Mucosa of rectum (tissue), 2 donors: ENCODE results near the gene RHEX.

ENCODE experiments used
- H3K27ac ChIP-seq, 2 donors: one replicate each; pipeline ENCODE4 v1.7.0; 2013; ENCODE audit warnings: inconsistent platforms in 2 of 2, low read depth in 2 of 2, low read length in 2 of 2
- H3K27me3 ChIP-seq, 2 donors: one replicate each; pipeline ENCODE4 v1.7.0; 2013; ENCODE audit warnings: low read length in 2 of 2; ENCODE audit not compliant: control insufficient read depth in 2 of 2, insufficient read depth in 2 of 2
- H3K36me3 ChIP-seq, 2 donors: one replicate each; pipeline ENCODE4 v1.7.0; 2013; ENCODE audit warnings: low read length in 2 of 2; ENCODE audit not compliant: control insufficient read depth in 2 of 2, insufficient read depth in 2 of 2
- H3K4me1 ChIP-seq, 2 donors: one replicate each; pipeline ENCODE4 v1.7.0; 2013; ENCODE audit warnings: low read length in 2 of 2, mild to moderate bottlenecking in 1 of 2; ENCODE audit not compliant: control insufficient read depth in 2 of 2, insufficient read depth in 2 of 2
- H3K4me3 ChIP-seq, 2 donors: one replicate each; pipeline ENCODE4 v1.7.0; 2013; ENCODE audit warnings: low read length in 2 of 2
- H3K9ac ChIP-seq, 2 donors: one replicate each; pipeline ENCODE4 v1.7.0; 2013; ENCODE audit warnings: low read length in 2 of 2, low read depth in 1 of 2, mild to moderate bottlenecking in 1 of 2
- H3K9me3 ChIP-seq, 2 donors: one replicate each; pipeline ENCODE4 v1.7.0; 2013; ENCODE audit warnings: low read length in 2 of 2; ENCODE audit not compliant: control insufficient read depth in 2 of 2
- donor health status: healthy.
- donor health status: Normal muscosa, but diverticular disease.

RHEX gene

DNA sequence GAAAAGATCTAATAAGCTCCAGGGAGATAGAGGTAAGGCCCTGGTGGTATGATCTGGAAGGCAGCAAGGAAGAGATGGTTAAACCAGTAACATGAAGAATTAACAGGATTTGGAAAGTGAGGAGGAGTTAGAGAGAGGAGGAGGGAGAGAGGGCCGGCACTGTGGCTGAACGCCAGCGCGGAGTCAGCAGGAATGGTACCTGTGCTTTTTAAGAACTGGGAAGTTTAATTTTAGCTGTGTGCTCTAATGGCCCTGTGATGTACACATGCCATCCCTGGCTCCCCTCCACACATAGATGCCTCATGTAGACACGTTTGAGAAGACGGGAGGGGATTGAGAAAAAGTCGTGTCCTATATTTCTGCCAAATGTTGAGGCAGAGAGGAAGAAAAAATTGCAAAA, 78.1 kb downstream of the RHEX start:
- Histone ChIP-seq H3K4me3 (no peak overlapping the region), H3K9ac (no peak overlapping the region), H3K27ac (no peak overlapping the region), H3K36me3 (no peaks in the 10 kb centered on the region), H3K9me3 (no peaks in the 10 kb centered on the region), H3K4me1 (no peaks in the 10 kb centered on the region), H3K27me3 (no peaks in the 10 kb centered on the region)

- Histone ChIP-seq H3K4me1 (no peaks in the 10 kb centered on the region), H3K9me3 (no peaks in the 10 kb centered on the region), H3K36me3 (no peaks in the 10 kb centered on the region), H3K27me3 (no peaks in the 10 kb centered on the region), H3K4me3 (no peak overlapping the region), H3K9ac (no peak overlapping the region), H3K27ac (no peak overlapping the region)
Measured at GRCh38 chr1:206133751-206134415, 80.9 kb downstream of the RHEX start.

- Histone ChIP-seq H3K9me3 (no peaks in the 10 kb centered on the region), H3K4me1 (no peaks in the 10 kb centered on the region), H3K36me3 (no peaks in the 10 kb centered on the region), H3K9ac (no peak overlapping the region), H3K27ac (no peak overlapping the region), H3K4me3 (no peak overlapping the region), H3K27me3 (no peaks in the 10 kb centered on the region)
Measured at GRCh38 chr1:206135248-206135647, 82.3 kb downstream of the RHEX start.

DNA sequence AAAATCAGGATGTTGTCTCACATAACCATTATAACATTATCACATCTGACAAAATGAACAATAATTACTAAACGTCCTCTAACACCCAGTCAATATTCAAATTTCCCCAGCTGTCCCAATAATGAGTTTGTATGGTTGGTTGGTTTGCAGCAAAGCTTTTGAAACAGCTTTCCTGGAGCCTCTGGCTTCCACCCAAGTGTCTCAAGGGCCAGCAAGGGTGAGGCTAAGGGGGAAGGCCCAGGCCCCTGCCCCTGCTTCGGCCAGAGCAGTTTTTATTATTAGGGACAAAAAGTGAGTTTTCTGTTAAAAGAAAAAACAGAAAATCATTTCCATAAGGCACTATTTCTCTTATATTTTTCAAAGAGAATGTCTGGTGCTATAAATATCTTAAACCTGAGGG, 83.3 kb downstream of the RHEX start:
- Histone ChIP-seq H3K27ac (no peak overlapping the region), H3K9me3 (no peaks in the 10 kb centered on the region), H3K9ac (no peak overlapping the region), H3K4me3 (no peak overlapping the region), H3K4me1 (no peaks in the 10 kb centered on the region), H3K27me3 (no peaks in the 10 kb centered on the region), H3K36me3 (no peaks in the 10 kb centered on the region)

GRCh38 chr1:206142011-206142410, 89.0 kb downstream of the RHEX start:
- Histone ChIP-seq H3K4me3 (no peak overlapping the region), H3K27ac (no peak overlapping the region), H3K9ac (no peak overlapping the region), H3K27me3 (no peaks in the 10 kb centered on the region), H3K4me1 (no peaks in the 10 kb centered on the region), H3K36me3 (no peaks in the 10 kb centered on the region), H3K9me3 (no peaks in the 10 kb centered on the region)

GRCh38 chr1:206142770-206143169, 89.8 kb downstream of the RHEX start:
- Histone ChIP-seq H3K4me1 (no peaks in the 10 kb centered on the region), H3K27me3 (no peaks in the 10 kb centered on the region), H3K36me3 (no peaks in the 10 kb centered on the region), H3K9ac (no peak overlapping the region), H3K4me3 (no peak overlapping the region), H3K27ac (no peak overlapping the region), H3K9me3 (no peaks in the 10 kb centered on the region)

- Histone ChIP-seq H3K27me3 (no peaks in the 10 kb centered on the region), H3K9ac (no peak overlapping the region), H3K4me3 (no peak overlapping the region), H3K27ac (no peak overlapping the region), H3K36me3 (no peaks in the 10 kb centered on the region), H3K4me1 (no peaks in the 10 kb centered on the region), H3K9me3 (no peaks in the 10 kb centered on the region)
Measured at GRCh38 chr1:206143537-206144172, 90.7 kb downstream of the RHEX start.

- no peak overlapping the region for H3K27ac ChIP-seq
- no peaks in the 10 kb centered on the region for H3K4me1 ChIP-seq
- no peaks in the 10 kb centered on the region for H3K36me3 ChIP-seq
- H3K4me3 ChIP-seq: no peak overlapping the region
- no peak overlapping the region for H3K9ac ChIP-seq
- no peaks in the 10 kb centered on the region for H3K9me3 ChIP-seq
- no peaks in the 10 kb centered on the region for H3K27me3 ChIP-seq
Measured at GRCh38 chr1:206144605-206145004, 91.6 kb downstream of the RHEX start.

- no peaks in the 10 kb centered on the region for H3K4me1 ChIP-seq
- no peak overlapping the region for H3K4me3 ChIP-seq
Measured at GRCh38 chr1:206145771-206146290, 92.9 kb downstream of the RHEX start.

More at GRCh38 chr1:206145771-206146290, 92.9 kb downstream of the RHEX start:
- H3K9ac ChIP-seq: no peak overlapping the region
- H3K27me3 ChIP-seq: no peaks in the 10 kb centered on the region
- H3K27ac ChIP-seq: no peak overlapping the region
- no peaks in the 10 kb centered on the region for H3K36me3 ChIP-seq
- no peaks in the 10 kb centered on the region for H3K9me3 ChIP-seq
